Spleen (tissue), 7 donors: ENCODE data around the gene CHD5.

ENCODE experiments used
- CTCF ChIP-seq, 11 experiments: fragments of 200-600 bp in 7 of 11; fragments of 450-650 bp in 4 of 11; sonication (generic) in 4 of 11; IDR thresholded peaks in 8 of 11; conservative IDR thresholded peaks in 3 of 11; 1 replicate in 7 of 11; 2 replicates in 4 of 11; pipeline versions ENCODE4 v1.4.0 to v1.8.0; 2016 to 2021; ENCODE audit warnings: antibody characterized with exemption in 11 of 11, inconsistent platforms in 4 of 11, mild to moderate bottlenecking in 1 of 11
- POLR2AphosphoS5 ChIP-seq, 3 donors: sonication (generic); formaldehyde crosslinking; IDR thresholded peaks; one replicate each; pipeline ENCODE4 v1.5.1; 2017; ENCODE audit warnings: antibody characterized with exemption in 3 of 3
- donor health status: DM: no; HTN: no; CAD: no; lungs with moderate emphysema.
- donor health status: DM: no; HTN: no; CAD: no.
- donor health status: DM: no; HTN: no; CAD: no.

- no peak for TF ChIP-seq CTCF (IDR thresholded peaks at IDR 0.05 in 8 of 11, conservative IDR thresholded peaks at IDR 0.05 in 3 of 11)
- no peak for TF ChIP-seq POLR2AphosphoS5 (IDR thresholded peaks at IDR 0.05)
Observed at GRCh38 chr1:6184083-6184783, 4.1 kb upstream of the CHD5 start.
